Mucosa of rectum (tissue), 2 donors: ENCODE results near the gene CCDC194.
"Not testable (repeated sequence)": the region's sequence is repeated elsewhere in the genome, so short reads cannot be mapped to it uniquely, and the experiment has no call there.

Experiments used
- H3K27ac ChIP-seq, 2 donors: one replicate each; pipeline ENCODE4 v1.7.0; 2013; ENCODE audit warnings: inconsistent platforms in 2 of 2, low read depth in 2 of 2, low read length in 2 of 2
- H3K27me3 ChIP-seq, 2 donors: one replicate each; pipeline ENCODE4 v1.7.0; 2013; ENCODE audit warnings: low read length in 2 of 2; ENCODE audit not compliant: control insufficient read depth in 2 of 2, insufficient read depth in 2 of 2
- H3K36me3 ChIP-seq, 2 donors: one replicate each; pipeline ENCODE4 v1.7.0; 2013; ENCODE audit warnings: low read length in 2 of 2; ENCODE audit not compliant: control insufficient read depth in 2 of 2, insufficient read depth in 2 of 2
- H3K4me1 ChIP-seq, 2 donors: one replicate each; pipeline ENCODE4 v1.7.0; 2013; ENCODE audit warnings: low read length in 2 of 2, mild to moderate bottlenecking in 1 of 2; ENCODE audit not compliant: control insufficient read depth in 2 of 2, insufficient read depth in 2 of 2
- H3K4me3 ChIP-seq, 2 donors: one replicate each; pipeline ENCODE4 v1.7.0; 2013; ENCODE audit warnings: low read length in 2 of 2
- H3K9ac ChIP-seq, 2 donors: one replicate each; pipeline ENCODE4 v1.7.0; 2013; ENCODE audit warnings: low read length in 2 of 2, low read depth in 1 of 2, mild to moderate bottlenecking in 1 of 2
- H3K9me3 ChIP-seq, 2 donors: one replicate each; pipeline ENCODE4 v1.7.0; 2013; ENCODE audit warnings: low read length in 2 of 2; ENCODE audit not compliant: control insufficient read depth in 2 of 2
- donor health status: healthy.
- donor health status: Normal muscosa, but diverticular disease.

CCDC194 gene

GRCh38 chr19:17370026-17370587 is 23.9 kb downstream of the CCDC194 start:
- no peaks in the 10 kb centered on the region for H3K27me3 ChIP-seq
- H3K27ac ChIP-seq, result peak overlapping the region; percentile 19 to 49
- H3K4me1 ChIP-seq, result peaks cover 0 to 3% of the 10 kb centered on the region in 2 donors

GRCh38 chr19:17365361-17365760 is 28.6 kb downstream of the CCDC194 start:
- Histone ChIP-seq H3K27me3 (no peaks in the 10 kb centered on the region), H3K9me3 (no peaks in the 10 kb centered on the region)

More at GRCh38 chr19:17370026-17370587, 23.9 kb downstream of the CCDC194 start:
- no peaks in the 10 kb centered on the region for H3K9me3 ChIP-seq
- H3K4me3 ChIP-seq, result no peak overlapping the region
- H3K36me3 ChIP-seq, result no peaks in the 10 kb centered on the region
- no peak overlapping the region for H3K9ac ChIP-seq

GRCh38 chr19:17363852-17364605 is 30.0 kb downstream of the CCDC194 start:
- not testable (repeated sequence) for H3K9ac ChIP-seq, H3K4me3 ChIP-seq, H3K27me3 ChIP-seq, H3K9me3 ChIP-seq, H3K36me3 ChIP-seq, H3K4me1 ChIP-seq, H3K27ac ChIP-seq

More at GRCh38 chr19:17365361-17365760, 28.6 kb downstream of the CCDC194 start:
- Histone ChIP-seq H3K9ac (no peak overlapping the region), H3K4me1 (peaks cover 0 to 2% of the 10 kb centered on the region in 2 donors), H3K36me3 (no peaks in the 10 kb centered on the region), H3K27ac (no peak overlapping the region), H3K4me3 (no peak overlapping the region)

GRCh38 chr19:17359905-17360800 is 33.8 kb downstream of the CCDC194 start:
- no peak overlapping the region for H3K9ac ChIP-seq
- no peaks in the 10 kb centered on the region for H3K4me1 ChIP-seq
- H3K36me3 ChIP-seq, result no peaks in the 10 kb centered on the region
- H3K27ac ChIP-seq, result no peak overlapping the region
- no peak overlapping the region for H3K4me3 ChIP-seq
- H3K9me3 ChIP-seq, result no peaks in the 10 kb centered on the region
- no peaks in the 10 kb centered on the region for H3K27me3 ChIP-seq

GRCh38 chr19:17358395-17358794 is 35.6 kb downstream of the CCDC194 start:
- H3K4me1 ChIP-seq, result no peaks in the 10 kb centered on the region
- H3K27ac ChIP-seq, result no peak overlapping the region
- no peak overlapping the region for H3K4me3 ChIP-seq
- H3K9me3 ChIP-seq, result no peaks in the 10 kb centered on the region
- H3K9ac ChIP-seq, result no peak overlapping the region
- no peaks in the 10 kb centered on the region for H3K27me3 ChIP-seq
- H3K36me3 ChIP-seq, result no peaks in the 10 kb centered on the region

- Histone ChIP-seq H3K9ac (no peak overlapping the region), H3K36me3 (no peaks in the 10 kb centered on the region), H3K9me3 (no peaks in the 10 kb centered on the region), H3K4me3 (no peak overlapping the region), H3K27ac (no peak overlapping the region), H3K27me3 (no peaks in the 10 kb centered on the region), H3K4me1 (no peaks in the 10 kb centered on the region)
Observed at GRCh38 chr19:17357724-17358123, 36.3 kb downstream of the CCDC194 start.

- H3K4me1 ChIP-seq, result no peaks in the 10 kb centered on the region
- no peaks in the 10 kb centered on the region for H3K36me3 ChIP-seq
- H3K9me3 ChIP-seq, result no peaks in the 10 kb centered on the region
- H3K9ac ChIP-seq, result no peak overlapping the region
- no peak overlapping the region for H3K4me3 ChIP-seq
- no peak overlapping the region for H3K27ac ChIP-seq
- H3K27me3 ChIP-seq, result no peaks in the 10 kb centered on the region
Observed at GRCh38 chr19:17357078-17357666, 36.8 kb downstream of the CCDC194 start.

GRCh38 chr19:17353386-17353785 is 40.6 kb downstream of the CCDC194 start:
- no peak overlapping the region for H3K4me3 ChIP-seq
- H3K9me3 ChIP-seq, result no peaks in the 10 kb centered on the region
- H3K27me3 ChIP-seq, result peaks cover 5 to 6% of the 10 kb centered on the region in 2 donors
- peaks cover 0 to 3% of the 10 kb centered on the region in 2 donors for H3K4me1 ChIP-seq
- H3K27ac ChIP-seq, result no peak overlapping the region
- H3K9ac ChIP-seq, result no peak overlapping the region
- no peaks in the 10 kb centered on the region for H3K36me3 ChIP-seq

- H3K27me3 ChIP-seq, result peaks cover 5 to 6% of the 10 kb centered on the region in 2 donors
- no peaks in the 10 kb centered on the region for H3K9me3 ChIP-seq
- no peak overlapping the region for H3K9ac ChIP-seq
- H3K4me1 ChIP-seq, result peaks cover 0 to 3% of the 10 kb centered on the region in 2 donors
- H3K4me3 ChIP-seq, result no peak overlapping the region
- no peaks in the 10 kb centered on the region for H3K36me3 ChIP-seq
- no peak overlapping the region for H3K27ac ChIP-seq
Observed at GRCh38 chr19:17352608-17353280, 41.3 kb downstream of the CCDC194 start.
